RKO (cell line): Measurements from ENCODE around the gene LYPD6.
A peak's percentile ranks its signal among the peaks of the same experiment; 100 is the strongest.

Experiments
- DNase-seq: peaks from one replicate; pipeline ENCODE4 v3.0.0-alpha.2; 2016; ENCODE audit warnings: low spot score

Gene LYPD6

GRCh38 chr2:149348291-149348690 is 17.9 kb downstream of the LYPD6 start:
- no peak for DNase-seq

GRCh38 chr2:149353421-149353820 is 23.0 kb downstream of the LYPD6 start:
- no peak for DNase-seq

GRCh38 chr2:149355716-149356422 is 25.5 kb downstream of the LYPD6 start:
- DNase-seq = no peak

- no peak for DNase-seq
Observed at GRCh38 chr2:149357058-149357457, 26.7 kb downstream of the LYPD6 start.

GRCh38 chr2:149360106-149360505 is 29.7 kb downstream of the LYPD6 start:
- no peak for DNase-seq

- no peak for DNase-seq
Observed at GRCh38 chr2:149363958-149364357, 33.6 kb downstream of the LYPD6 start.

GRCh38 chr2:149364839-149365238 is 34.5 kb downstream of the LYPD6 start:
- DNase-seq = no peak

- peak; percentile 33 for DNase-seq
Observed at GRCh38 chr2:149365931-149366583, 35.7 kb downstream of the LYPD6 start.

GRCh38 chr2:149370061-149370775 is 39.8 kb downstream of the LYPD6 start:
- DNase-seq = no peak

GRCh38 chr2:149371476-149371875 is 41.1 kb downstream of the LYPD6 start:
- no peak for DNase-seq

- no peak for DNase-seq
Observed at GRCh38 chr2:149375801-149376361, 45.5 kb downstream of the LYPD6 start.

- no peak for DNase-seq
Observed at GRCh38 chr2:149380205-149380604, 49.8 kb downstream of the LYPD6 start.

- DNase-seq = peak; percentile 15
Observed at GRCh38 chr2:149383340-149383739, 53.0 kb downstream of the LYPD6 start.

- DNase-seq = no peak
Observed at GRCh38 chr2:149385350-149385749, 55.0 kb downstream of the LYPD6 start.

- no peak for DNase-seq
Observed at GRCh38 chr2:149387411-149387810, 57.0 kb downstream of the LYPD6 start.

- no peak for DNase-seq
Observed at GRCh38 chr2:149388120-149388816, 57.9 kb downstream of the LYPD6 start.

GRCh38 chr2:149389506-149390167 is 59.2 kb downstream of the LYPD6 start:
- DNase-seq = no peak

GRCh38 chr2:149393614-149394013 is 63.2 kb downstream of the LYPD6 start:
- DNase-seq = no peak

- DNase-seq = no peak
Observed at GRCh38 chr2:149394864-149395263, 64.5 kb downstream of the LYPD6 start.

GRCh38 chr2:149399934-149400615 is 69.7 kb downstream of the LYPD6 start:
- no peak for DNase-seq

- DNase-seq = no peak
Observed at GRCh38 chr2:149400997-149401396, 70.6 kb downstream of the LYPD6 start.
